GM20000 (cell line): ENCODE data around the gene CMSS1.

Experiments
- DNase-seq: peaks from one replicate; pipeline ENCODE4 v3.0.0; 2012; ENCODE audit warnings: low spot score
- CTCF ChIP-seq: IDR thresholded peaks from 2 replicates; pipeline ENCODE4 v1.5.1; 2012; ENCODE audit warnings: mild to moderate bottlenecking, control low read depth; ENCODE audit errors: extremely low read depth, missing control alignments

CMSS1 gene

GRCh38 chr3:99947356-99947755 is 129.7 kb downstream of the CMSS1 start:
- no peak for DNase-seq
- TF ChIP-seq CTCF, result no peak

GRCh38 chr3:99948467-99949089 is 130.9 kb downstream of the CMSS1 start:
- TF ChIP-seq CTCF, result no peak

GRCh38 chr3:99949956-99950670 is 132.5 kb downstream of the CMSS1 start:
- DNase-seq, result no peak
- no peak for TF ChIP-seq CTCF

More at GRCh38 chr3:99948467-99949089, 130.9 kb downstream of the CMSS1 start:
- DNase-seq, result no peak

GRCh38 chr3:99950921-99951320 is 133.3 kb downstream of the CMSS1 start:
- DNase-seq, result no peak
- TF ChIP-seq CTCF, result no peak

- no peak for TF ChIP-seq CTCF
Observed at GRCh38 chr3:99951701-99952100, 134.0 kb downstream of the CMSS1 start.

GRCh38 chr3:99952306-99952705 is 134.6 kb downstream of the CMSS1 start:
- no peak for TF ChIP-seq CTCF
- no peak for DNase-seq

More at GRCh38 chr3:99951701-99952100, 134.0 kb downstream of the CMSS1 start:
- DNase-seq, result no peak

GRCh38 chr3:99953596-99953995 is 135.9 kb downstream of the CMSS1 start:
- DNase-seq, result no peak

More at GRCh38 chr3:99953596-99953995, 135.9 kb downstream of the CMSS1 start:
- TF ChIP-seq CTCF, result no peak
